ENCODE measurements around the gene AHSG.

GRCh38 chr3:186589121-186589520 is 23.7 kb upstream of the AHSG start:
- no peak for TF ChIP-seq ZNF10 (tag by site-specific recombination; IDR thresholded peaks at IDR 0.05)
- no peak for TF ChIP-seq ZNF530 (tag by site-specific recombination; IDR thresholded peaks at IDR 0.05; ENCODE audit: low read depth)
- no peak for TF ChIP-seq CTCF (tag by site-specific recombination; IDR thresholded peaks at IDR 0.05)
- no peak for TF ChIP-seq ZSCAN18 (tag by site-specific recombination; IDR thresholded peaks at IDR 0.05)
- TF ChIP-seq REST (tag by site-specific recombination; IDR thresholded peaks at IDR 0.05) = no peak
